BLaER1 treated with 17β-estradiol and CSF1 and Interleukin-3, amounts not matched to agents 10 nM and 100 nM (cell line): Measurements from ENCODE around the gene CYP4Z1.
"Not testable (repeated sequence)": the region's sequence is repeated elsewhere in the genome, so short reads cannot be mapped to it uniquely, and the experiment has no call there.

ENCODE experiments used
- H3K27ac ChIP-seq, 11 experiments: shearing (Covaris generic); formaldehyde crosslinking; 2 replicates each; pipeline ENCODE4 v1.8.1; 2022
- H3K27me3 ChIP-seq, 11 experiments: shearing (Covaris generic); formaldehyde crosslinking; 2 replicates each; pipeline ENCODE4 v1.8.1; 2022
- H3K36me3 ChIP-seq, 11 experiments: shearing (Covaris generic); formaldehyde crosslinking; 2 replicates each; pipeline ENCODE4 v1.8.1; 2022
- H3K4me1 ChIP-seq, 10 experiments: shearing (Covaris generic); formaldehyde crosslinking; 2 replicates each; pipeline ENCODE4 v1.8.1; 2022
- H3K4me2 ChIP-seq, 11 experiments: shearing (Covaris generic); formaldehyde crosslinking; 2 replicates each; pipeline ENCODE4 v1.8.1; 2022
- H3K4me3 ChIP-seq, 10 experiments: shearing (Covaris generic); formaldehyde crosslinking; 2 replicates each; pipeline ENCODE4 v1.8.1; 2022
- H3K9ac ChIP-seq, 11 experiments: shearing (Covaris generic); formaldehyde crosslinking; 2 replicates each; pipeline ENCODE4 v1.8.1; 2022
- H3K9me3 ChIP-seq, 11 experiments: shearing (Covaris generic); formaldehyde crosslinking; replicated peaks in 1 of 11; 2 replicates each; pipeline ENCODE4 v1.8.1; 2022
- H4K20me1 ChIP-seq, 11 experiments: shearing (Covaris generic); formaldehyde crosslinking; 2 replicates each; pipeline ENCODE4 v1.8.1; 2022
- Cebpa-rat ChIP-seq, 11 experiments: shearing (Covaris generic); IDR thresholded peaks; 2 replicates each; pipeline ENCODE4 v1.8.1; 2022

CYP4Z1 gene

GRCh38 chr1:47059376-47059775 is 7.7 kb upstream of the CYP4Z1 start:
- H3K27me3 ChIP-seq: no peaks in the 10 kb centered on the region
- H3K4me2 ChIP-seq: peak overlapping the region in 2 of 11 experiments; percentile 14 to 26; a peak in 1 of 22 replicates
- H3K27ac ChIP-seq: no peak overlapping the region
- peaks cover 0 to 5% (median 0%) of the 10 kb centered on the region in 11 experiments; a peak in 2 of 22 replicates for H3K9me3 ChIP-seq
- H3K4me3 ChIP-seq: no peak overlapping the region
- no peaks in the 10 kb centered on the region for H4K20me1 ChIP-seq
- H3K36me3 ChIP-seq: no peaks in the 10 kb centered on the region
- H3K9ac ChIP-seq: no peak overlapping the region
- no peak for TF ChIP-seq Cebpa-rat (IDR thresholded peaks at IDR 0.05)
- H3K4me1 ChIP-seq: peaks cover 0 to 26% (median 9%) of the 10 kb centered on the region in 10 experiments; a peak in 9 of 20 replicates

GRCh38 chr1:47069080-47069479 is 2.0 kb downstream of the CYP4Z1 start:
- not testable (repeated sequence) for H3K4me2 ChIP-seq, H3K27ac ChIP-seq, H3K4me1 ChIP-seq, H3K27me3 ChIP-seq, H3K36me3 ChIP-seq, H3K9me3 ChIP-seq, H3K9ac ChIP-seq, H4K20me1 ChIP-seq, H3K4me3 ChIP-seq

GRCh38 chr1:47069509-47069908 is 2.5 kb downstream of the CYP4Z1 start:
- not testable (repeated sequence) for H3K4me3 ChIP-seq, H3K27ac ChIP-seq, H4K20me1 ChIP-seq, H3K36me3 ChIP-seq, H3K4me1 ChIP-seq, H3K27me3 ChIP-seq, H3K9me3 ChIP-seq, H3K4me2 ChIP-seq, H3K9ac ChIP-seq

GRCh38 chr1:47089356-47089755 is 22.3 kb downstream of the CYP4Z1 start:
- not testable (repeated sequence) for H3K36me3 ChIP-seq, H3K4me2 ChIP-seq, H4K20me1 ChIP-seq, H3K4me3 ChIP-seq, H3K9ac ChIP-seq, H3K27me3 ChIP-seq, H3K9me3 ChIP-seq, H3K4me1 ChIP-seq, H3K27ac ChIP-seq

GRCh38 chr1:47091476-47091875 is 24.4 kb downstream of the CYP4Z1 start:
- not testable (repeated sequence) for H3K27ac ChIP-seq, H3K9me3 ChIP-seq, H3K9ac ChIP-seq, H4K20me1 ChIP-seq, H3K27me3 ChIP-seq, H3K36me3 ChIP-seq, H3K4me2 ChIP-seq, H3K4me3 ChIP-seq, H3K4me1 ChIP-seq

- Histone ChIP-seq H3K4me2 (no peak overlapping the region), H3K9ac (no peak overlapping the region), H3K4me3 (no peak overlapping the region), H3K4me1 (peaks cover 0 to 8% (median 0%) of the 10 kb centered on the region in 10 experiments; a peak in 1 of 20 replicates), H3K27ac (no peak overlapping the region), H3K9me3 (peaks cover 26 to 31% (median 27%) of the 10 kb centered on the region in 11 experiments), H4K20me1 (no peaks in the 10 kb centered on the region), H3K27me3 (no peaks in the 10 kb centered on the region), H3K36me3 (0 out of 22 replicates have a peak, but pooled peaks cover 0 to 4% (median 0%) of the 10 kb centered on the region in 11 experiments)
- TF ChIP-seq Cebpa-rat (IDR thresholded peaks at IDR 0.05): no peak
Observed at GRCh38 chr1:47104816-47105215, 37.8 kb downstream of the CYP4Z1 start.

- TF ChIP-seq Cebpa-rat (IDR thresholded peaks at IDR 0.05): no peak
- Histone ChIP-seq H3K4me2 (no peak overlapping the region), H3K9ac (no peak overlapping the region), H3K27me3 (no peaks in the 10 kb centered on the region), H3K4me1 (peaks cover 0 to 8% (median 0%) of the 10 kb centered on the region in 10 experiments; a peak in 1 of 20 replicates), H3K9me3 (peaks cover 26 to 31% (median 27%) of the 10 kb centered on the region in 11 experiments), H3K36me3 (0 out of 22 replicates have a peak, but pooled peaks cover 0 to 4% (median 0%) of the 10 kb centered on the region in 11 experiments), H3K27ac (no peak overlapping the region), H4K20me1 (no peaks in the 10 kb centered on the region), H3K4me3 (no peak overlapping the region)
Observed at GRCh38 chr1:47106792-47107191, 39.8 kb downstream of the CYP4Z1 start.

GRCh38 chr1:47107851-47108574 is 41.0 kb downstream of the CYP4Z1 start:
- H3K36me3 ChIP-seq, H3K27ac ChIP-seq, H3K9ac ChIP-seq, H3K4me1 ChIP-seq, H3K27me3 ChIP-seq, H4K20me1 ChIP-seq, H3K4me3 ChIP-seq: not testable (repeated sequence)
- peak overlapping the region in 2 of 11 experiments; percentile 24 to 32; a peak in 1 of 22 replicates for H3K4me2 ChIP-seq
- H3K9me3 ChIP-seq: peaks cover 15 to 20% (median 17%) of the 10 kb centered on the region in 11 experiments

- not testable (repeated sequence) for H3K4me3 ChIP-seq, H3K9ac ChIP-seq, H3K4me2 ChIP-seq, H3K4me1 ChIP-seq, H4K20me1 ChIP-seq, H3K36me3 ChIP-seq, H3K27ac ChIP-seq, H3K27me3 ChIP-seq, H3K9me3 ChIP-seq
Observed at GRCh38 chr1:47109482-47109881, 42.5 kb downstream of the CYP4Z1 start.

- Histone ChIP-seq H3K27ac (no peak overlapping the region), H3K27me3 (no peaks in the 10 kb centered on the region), H3K36me3 (no peaks in the 10 kb centered on the region), H3K4me3 (no peak overlapping the region), H3K4me2 (no peak overlapping the region), H3K4me1 (0 out of 20 replicates have a peak, but pooled peaks cover 0 to 4% (median 0%) of the 10 kb centered on the region in 10 experiments), H4K20me1 (no peaks in the 10 kb centered on the region), H3K9ac (no peak overlapping the region), H3K9me3 (peaks cover 0 to 3% (median 0%) of the 10 kb centered on the region in 11 experiments; a peak in 2 of 22 replicates)
- TF ChIP-seq Cebpa-rat (IDR thresholded peaks at IDR 0.05): no peak
Observed at GRCh38 chr1:47113178-47113577, 46.1 kb downstream of the CYP4Z1 start.

- H3K4me2 ChIP-seq, H3K9ac ChIP-seq, H3K36me3 ChIP-seq, H3K27me3 ChIP-seq, H3K4me1 ChIP-seq, H3K9me3 ChIP-seq, H3K4me3 ChIP-seq, H3K27ac ChIP-seq, H4K20me1 ChIP-seq: not testable (repeated sequence)
Observed at GRCh38 chr1:47121039-47121438, 54.0 kb downstream of the CYP4Z1 start.

- H3K4me3 ChIP-seq, H3K27ac ChIP-seq, H4K20me1 ChIP-seq, H3K36me3 ChIP-seq, H3K4me1 ChIP-seq, H3K9ac ChIP-seq, H3K27me3 ChIP-seq, H3K4me2 ChIP-seq: not testable (repeated sequence)
- H3K9me3 ChIP-seq: peaks cover 0 to 11% (median 4%) of the 10 kb centered on the region in 11 experiments; a peak in 8 of 22 replicates
Observed at GRCh38 chr1:47124834-47125233, 57.8 kb downstream of the CYP4Z1 start.

GRCh38 chr1:47126997-47127396 is 60.0 kb downstream of the CYP4Z1 start:
- H3K4me3 ChIP-seq, H3K36me3 ChIP-seq, H3K9me3 ChIP-seq: not testable (repeated sequence)

More at GRCh38 chr1:47126997-47127396, 60.0 kb downstream of the CYP4Z1 start:
- H4K20me1 ChIP-seq, H3K9ac ChIP-seq, H3K4me2 ChIP-seq, H3K27ac ChIP-seq, H3K27me3 ChIP-seq, H3K4me1 ChIP-seq: not testable (repeated sequence)
